Iris pigment epithelial cell (primary cell): ENCODE results near the gene B3GAT1.

Experiments
- DNase-seq: peaks from one replicate; pipeline ENCODE4 v3.0.0-alpha.2; 2011; ENCODE audit warnings: low read depth

B3GAT1 gene

DNA sequence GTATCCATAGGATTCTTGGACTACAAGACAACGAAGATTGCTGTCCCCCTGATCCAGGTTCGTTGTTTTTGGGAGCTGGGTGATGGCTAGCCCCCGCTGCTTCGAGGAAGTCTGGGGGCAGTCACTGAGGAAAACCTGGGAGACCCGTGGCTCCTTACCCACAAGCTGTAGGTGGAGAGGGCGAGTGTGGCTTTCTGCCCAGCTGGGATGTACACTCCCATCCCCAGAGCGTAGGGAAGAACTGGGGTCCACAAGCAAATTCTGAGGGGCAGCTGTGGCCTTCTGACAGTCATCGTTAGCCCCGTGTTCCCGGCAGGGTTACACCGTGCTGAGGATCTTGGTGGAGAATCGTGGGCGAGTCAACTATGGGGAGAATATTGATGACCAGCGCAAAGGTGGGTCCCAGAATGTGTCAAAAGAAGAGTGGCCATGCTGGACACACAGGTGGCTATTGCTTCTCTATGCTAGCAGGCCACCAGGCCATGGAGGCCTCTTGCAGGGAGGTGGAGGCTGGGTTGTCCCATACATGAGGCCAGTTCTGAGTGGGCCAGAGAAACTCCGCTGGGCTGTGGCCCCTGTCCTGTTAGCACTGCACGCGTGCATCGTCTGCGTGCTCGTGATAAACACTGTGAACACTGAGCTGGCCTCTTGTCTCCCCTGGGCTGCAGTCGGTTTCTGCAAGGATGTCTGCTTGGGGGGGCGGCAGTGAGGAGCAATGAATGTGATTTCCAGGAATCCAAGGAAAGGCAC lies 40.4 kb downstream of the B3GAT1 start:
- no peak for DNase-seq

DNA sequence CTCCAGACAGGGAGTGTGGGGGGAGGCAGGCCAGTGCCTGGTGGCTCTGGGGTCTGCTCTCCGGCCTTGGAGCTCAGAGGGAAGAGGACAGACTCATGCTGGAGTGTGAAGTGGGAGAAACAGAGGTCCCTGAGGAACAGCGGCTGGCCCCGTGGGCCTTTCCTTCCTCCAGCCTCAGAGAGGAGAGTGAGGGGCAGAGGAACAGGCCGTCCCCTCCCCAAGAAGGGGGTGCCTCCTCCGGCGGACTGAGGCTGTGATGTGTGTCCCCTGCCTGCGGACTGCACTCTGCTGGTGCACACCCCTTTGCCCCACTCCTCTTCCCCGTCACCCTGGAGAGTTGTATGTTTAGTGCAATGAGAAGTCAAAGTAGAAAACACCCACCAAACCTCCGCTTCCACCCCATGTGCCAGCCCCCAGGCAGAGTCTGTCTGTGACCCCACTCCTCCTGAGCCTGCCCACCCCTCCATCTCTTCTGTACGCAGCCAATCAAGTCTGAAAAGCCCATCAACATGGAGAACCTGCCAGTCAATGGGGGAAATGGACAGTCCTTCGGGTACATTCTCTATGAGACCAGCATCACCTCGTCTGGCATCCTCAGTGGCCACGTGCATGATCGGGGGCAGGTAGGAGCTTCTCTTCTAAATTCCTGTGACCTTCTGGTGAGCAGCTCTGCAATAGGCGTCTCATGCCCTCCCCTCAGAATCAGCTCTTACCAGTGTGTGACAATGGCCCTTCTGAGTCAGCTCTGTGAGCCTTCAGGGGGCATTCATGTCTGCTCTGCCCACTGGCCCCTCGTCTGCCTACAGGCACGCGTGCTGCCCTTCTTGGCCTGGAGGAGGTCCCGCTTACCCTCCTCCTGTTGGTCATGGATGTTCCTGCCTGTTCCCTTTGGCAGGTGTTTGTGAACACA lies 41.3 kb downstream of the B3GAT1 start:
- DNase-seq = no peak

DNA sequence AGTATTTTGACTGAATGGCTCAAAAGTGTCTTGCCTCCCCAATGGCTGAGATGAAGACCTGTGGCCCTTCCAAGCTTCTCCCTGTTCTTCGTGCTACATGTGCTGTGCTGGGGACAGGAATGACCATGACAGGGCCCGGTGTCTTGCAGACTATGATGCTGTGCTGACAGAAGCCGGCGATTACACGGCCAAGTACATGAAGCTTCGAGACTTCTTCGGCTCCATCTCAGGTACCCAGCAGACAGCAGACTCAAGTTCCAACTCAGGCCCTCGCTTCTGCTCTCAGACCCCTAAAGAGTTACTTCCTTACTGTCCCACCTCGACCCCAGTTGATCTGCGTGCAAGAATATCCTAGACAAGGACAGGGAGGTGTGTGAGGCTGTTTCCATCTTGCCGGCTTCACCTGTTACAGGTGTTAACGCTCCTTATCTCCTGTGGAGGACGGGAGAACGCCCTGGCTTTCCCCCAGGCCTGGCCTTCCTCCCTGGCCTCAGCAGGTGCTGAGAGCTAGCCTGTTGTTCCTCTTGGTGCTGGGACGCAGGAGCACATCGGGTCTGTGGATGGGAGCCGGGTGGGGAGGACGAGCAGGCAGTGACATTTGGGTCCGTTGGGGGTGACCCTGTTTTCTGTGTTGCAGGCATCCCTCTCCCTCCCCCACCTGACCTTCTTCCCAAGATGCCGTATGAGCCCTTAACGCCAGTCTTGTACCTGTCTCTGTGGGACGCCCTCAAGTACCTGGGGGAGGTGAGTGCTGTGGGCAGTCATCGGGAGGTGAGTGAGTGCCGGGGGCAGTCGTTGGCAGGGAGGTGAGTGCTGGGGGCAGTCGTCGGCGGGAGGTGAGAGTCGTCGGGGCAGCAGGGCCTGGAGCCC lies 42.2 kb downstream of the B3GAT1 start:
- no peak for DNase-seq

DNA sequence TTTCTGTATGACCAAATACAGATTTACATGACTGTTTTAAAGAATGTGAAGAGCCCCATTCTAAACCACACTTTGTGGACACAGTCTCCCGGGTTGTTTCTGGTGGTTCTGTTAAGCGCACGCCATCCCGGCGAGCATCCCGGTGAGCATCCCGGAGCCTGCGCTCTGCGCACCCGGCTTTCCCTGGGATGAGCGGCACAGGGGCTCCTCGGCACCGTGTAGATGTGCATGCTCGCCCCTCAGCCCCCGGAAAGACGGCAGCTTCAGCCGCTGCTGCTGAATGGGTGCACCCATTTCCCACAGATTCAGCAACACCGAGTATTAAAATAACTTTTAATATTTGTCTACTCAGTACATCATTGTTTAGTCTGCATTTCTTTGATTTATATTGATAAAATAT lies 44.3 kb downstream of the B3GAT1 start:
- DNase-seq = no peak

DNA sequence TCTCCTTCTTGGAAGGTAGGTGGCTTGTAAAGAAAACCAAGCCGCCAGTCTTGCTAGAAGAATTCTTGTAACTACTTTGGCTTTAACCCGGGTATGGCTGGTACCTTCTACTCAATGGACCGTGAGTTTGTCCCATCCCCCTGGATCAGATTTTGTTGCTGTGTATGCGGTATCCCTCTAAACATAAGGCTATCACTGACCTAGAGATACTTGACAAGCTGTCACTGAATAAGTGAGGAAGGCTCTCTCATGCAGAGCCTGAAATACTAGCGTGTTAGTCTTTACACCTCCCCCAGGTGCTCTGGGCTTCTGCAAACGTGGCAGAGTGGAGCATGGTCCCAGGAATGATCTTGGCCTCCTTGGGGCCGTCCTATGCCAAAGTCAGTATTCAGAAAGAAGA lies 45.8 kb downstream of the B3GAT1 start:
- DNase-seq = no peak

DNA sequence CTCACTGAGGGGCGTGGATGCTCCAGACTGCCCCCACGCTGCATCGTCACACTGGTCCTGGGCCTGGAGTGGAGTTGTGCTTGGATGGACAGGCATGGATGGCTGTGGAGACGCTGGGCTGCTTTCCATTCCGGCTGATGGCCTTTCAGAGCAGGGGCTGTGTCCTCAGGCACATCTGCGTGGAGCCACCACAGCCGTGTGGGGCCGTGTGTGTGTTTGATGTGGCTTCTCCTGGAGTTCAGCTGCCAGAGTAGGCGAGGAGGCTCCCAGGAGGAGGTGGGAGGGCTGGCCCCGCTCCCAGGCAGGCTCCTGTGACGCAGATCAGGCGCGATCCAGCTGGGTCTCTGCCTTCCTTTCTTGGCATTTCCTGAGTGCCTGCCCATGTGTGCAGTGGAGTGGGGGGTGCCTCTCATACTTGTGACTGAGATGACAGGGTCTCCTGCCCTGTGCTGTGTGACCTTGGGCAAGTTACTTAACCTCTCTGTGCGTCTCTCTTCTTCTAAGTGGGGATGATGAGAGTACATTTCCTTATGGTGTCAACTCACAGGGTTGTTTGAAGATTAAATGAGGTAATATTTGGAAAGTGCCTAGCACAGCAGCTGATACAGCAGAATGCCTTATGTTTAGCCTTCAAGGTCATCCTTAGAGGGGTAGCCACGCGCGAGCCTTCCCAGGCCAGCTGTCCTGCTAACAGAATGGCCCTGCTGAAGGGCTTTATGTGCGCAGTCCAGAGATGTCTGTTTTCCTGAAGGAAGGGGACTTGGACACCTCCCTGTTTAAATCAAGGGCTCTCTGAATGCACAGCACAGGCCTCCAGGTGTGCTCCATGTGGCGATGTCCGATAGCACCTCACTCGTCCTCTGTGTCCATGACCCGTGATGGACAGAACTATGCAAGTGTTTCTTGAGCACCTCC lies 46.8 kb downstream of the B3GAT1 start:
- DNase-seq = no peak

DNA sequence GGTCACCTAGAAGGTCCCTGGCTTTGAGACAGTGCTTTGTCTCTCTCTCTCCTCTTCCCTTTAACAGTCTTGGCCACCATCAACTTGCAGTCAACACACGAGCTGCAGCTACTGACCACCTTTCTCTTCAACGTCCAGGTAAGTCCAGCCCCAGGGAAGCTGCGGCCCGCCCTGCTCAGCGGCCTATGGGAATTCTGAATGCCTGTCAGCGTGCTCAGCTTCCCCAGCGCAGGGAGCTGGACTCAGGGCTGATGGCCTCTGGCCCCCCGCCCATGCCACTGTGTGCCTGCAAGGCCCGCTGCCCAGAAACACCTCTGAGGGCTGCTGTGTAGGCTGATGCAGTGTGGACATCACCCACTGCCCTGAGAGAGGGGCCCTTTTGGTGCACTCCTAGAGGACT lies 47.8 kb downstream of the B3GAT1 start:
- DNase-seq = no peak

DNA sequence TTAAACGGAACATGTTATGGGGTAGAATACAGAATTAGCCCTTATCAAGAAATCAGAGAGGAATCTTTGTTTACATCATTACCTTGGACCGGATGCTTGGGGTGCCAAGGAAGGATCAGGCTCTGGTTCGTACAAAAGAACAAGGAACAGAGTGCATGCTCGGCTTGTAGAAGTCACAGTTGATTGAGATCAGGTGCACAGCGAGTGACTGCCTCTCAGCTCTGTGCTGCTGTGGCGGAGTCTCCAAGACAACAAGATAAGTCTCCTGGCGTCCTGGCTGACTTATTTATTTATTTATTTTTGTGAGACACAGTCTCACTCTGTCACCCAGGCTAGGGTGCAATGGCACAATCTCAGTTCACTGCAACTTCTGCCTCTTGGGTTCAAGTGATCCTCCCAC lies 48.5 kb downstream of the B3GAT1 start:
- DNase-seq = no peak

DNA sequence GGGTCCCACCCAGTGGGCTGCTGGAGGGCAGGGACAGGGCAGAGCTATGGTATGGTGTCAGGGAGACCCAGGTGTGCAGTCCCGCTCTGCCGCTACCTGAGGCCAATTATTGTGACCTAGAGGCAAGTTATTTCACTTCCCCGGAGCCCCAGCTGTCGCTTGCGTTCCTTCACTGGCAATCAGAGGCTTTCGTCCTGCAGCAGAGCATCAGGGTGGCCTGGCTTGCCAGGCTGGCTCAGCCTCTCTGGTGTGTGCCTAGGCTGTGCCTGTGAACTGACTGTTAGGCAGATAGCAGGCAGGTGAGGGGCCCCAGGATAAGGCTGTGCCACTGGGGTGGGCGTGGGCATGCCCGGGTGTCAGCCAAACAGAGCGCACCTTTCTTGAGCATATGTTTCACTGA lies 48.9 kb downstream of the B3GAT1 start:
- DNase-seq = no peak

DNA sequence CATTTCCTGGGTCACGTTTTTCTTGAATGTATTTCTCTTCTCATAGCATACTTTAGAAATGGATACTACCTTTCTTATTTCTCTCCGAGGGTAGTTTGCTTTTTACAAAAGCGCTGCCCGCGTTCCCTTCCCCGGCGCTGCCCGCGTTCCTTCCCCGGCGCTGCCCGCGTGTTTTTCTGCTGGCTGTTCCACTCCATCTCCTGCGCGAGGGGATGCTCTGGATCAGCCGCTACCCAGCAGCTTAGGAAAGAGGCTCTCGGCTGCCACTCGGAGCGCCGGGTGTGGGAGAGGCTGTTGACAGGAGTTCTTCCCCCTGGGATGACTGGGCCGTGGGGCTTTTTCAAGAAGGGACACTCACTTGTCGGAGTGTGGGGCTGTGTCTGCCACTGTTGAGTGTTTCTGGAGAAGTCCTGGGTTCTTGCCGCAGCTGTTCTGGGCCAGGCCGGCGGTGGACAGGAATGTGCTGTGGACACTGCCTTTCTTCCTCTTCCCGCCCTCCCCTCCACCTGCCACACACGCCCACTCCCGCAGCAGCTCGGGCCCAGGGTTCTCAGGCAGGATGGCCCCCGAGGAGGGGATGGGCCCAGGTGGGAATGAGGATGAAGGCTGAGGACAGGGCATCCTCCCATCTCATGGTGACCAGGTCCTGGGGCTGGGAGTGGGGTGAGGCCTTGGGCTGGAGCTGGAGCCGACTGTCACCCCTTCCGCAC lies 49.7 kb downstream of the B3GAT1 start:
- no peak for DNase-seq

DNA sequence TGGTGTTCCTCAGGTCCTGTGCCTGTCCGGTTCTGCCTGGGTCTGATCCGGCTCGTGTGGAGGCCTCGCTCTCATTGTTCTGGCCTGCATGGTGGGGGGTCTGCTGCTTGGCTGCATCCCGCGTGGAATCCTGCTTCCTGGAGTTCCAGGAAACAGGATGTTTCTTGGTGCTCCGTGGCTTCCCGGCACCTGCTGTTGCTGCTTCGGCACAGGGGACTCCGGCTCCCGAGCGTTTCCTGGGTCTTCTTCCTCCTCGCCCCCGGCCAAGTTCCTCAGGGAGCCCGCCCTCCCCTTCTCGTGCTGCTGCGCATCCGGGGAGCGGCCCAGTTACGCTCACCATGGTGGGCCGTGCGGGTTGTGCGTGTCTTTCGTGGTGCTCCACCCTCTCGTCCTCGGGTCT lies 50.4 kb downstream of the B3GAT1 start:
- DNase-seq = no peak

DNA sequence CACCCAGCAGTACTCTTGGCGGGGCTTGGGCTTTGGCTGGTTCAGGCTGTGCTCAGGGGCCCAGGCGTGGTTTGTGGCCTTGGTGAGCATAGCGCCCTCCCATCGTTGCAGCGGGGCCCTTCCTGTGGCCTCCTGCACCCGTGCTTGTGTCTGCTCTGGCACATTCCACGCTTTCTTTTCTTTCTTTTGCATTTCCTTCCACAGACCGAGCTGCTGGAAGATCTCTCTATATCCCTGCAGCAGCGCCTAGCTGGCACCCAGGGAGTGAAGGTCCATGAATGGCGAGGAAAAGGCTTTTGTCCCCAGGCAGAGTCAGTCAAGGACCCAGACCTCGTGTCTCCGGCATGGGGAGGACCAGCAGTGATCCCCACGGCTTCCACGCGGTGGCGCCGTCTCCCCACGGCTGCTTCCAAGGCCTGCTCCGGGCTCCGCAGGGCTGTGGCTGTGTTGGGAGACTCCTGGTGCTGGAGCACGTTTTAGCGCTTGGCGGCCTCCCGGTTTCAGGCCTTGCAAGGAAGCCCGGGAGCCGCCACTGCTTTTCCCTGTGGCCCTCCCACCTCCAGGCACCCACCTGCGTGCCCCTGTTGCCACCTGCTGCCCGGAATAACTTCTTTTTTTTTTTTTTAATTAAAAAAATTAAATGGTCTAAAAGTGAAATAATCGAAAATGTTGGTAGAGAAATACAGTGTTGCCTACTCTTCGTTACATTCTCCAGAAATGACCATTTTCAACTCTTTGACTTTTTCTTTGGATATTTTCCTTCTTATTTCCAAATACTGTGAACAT lies 51.8 kb downstream of the B3GAT1 start:
- peak; percentile 60 for DNase-seq

DNA sequence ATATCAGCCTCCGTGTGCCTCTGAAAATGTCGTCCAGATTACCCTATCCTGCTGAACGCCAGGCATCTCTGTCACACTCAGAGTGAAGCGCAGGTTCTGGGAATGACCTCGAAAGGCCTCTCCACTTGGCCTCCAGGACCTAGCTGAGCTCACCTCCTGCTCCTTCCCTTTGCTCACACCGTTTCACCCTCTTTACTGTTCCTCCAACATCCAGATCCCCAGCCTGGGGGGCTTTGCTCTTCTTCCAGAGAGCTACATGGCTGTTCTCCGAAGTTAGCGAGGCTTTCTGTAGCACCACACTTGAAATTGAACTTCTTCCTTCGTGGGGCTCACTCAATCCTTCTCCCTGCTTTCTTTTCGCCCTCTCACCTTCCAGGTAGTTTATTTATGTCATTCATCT lies 52.4 kb downstream of the B3GAT1 start:
- DNase-seq = no peak

DNA sequence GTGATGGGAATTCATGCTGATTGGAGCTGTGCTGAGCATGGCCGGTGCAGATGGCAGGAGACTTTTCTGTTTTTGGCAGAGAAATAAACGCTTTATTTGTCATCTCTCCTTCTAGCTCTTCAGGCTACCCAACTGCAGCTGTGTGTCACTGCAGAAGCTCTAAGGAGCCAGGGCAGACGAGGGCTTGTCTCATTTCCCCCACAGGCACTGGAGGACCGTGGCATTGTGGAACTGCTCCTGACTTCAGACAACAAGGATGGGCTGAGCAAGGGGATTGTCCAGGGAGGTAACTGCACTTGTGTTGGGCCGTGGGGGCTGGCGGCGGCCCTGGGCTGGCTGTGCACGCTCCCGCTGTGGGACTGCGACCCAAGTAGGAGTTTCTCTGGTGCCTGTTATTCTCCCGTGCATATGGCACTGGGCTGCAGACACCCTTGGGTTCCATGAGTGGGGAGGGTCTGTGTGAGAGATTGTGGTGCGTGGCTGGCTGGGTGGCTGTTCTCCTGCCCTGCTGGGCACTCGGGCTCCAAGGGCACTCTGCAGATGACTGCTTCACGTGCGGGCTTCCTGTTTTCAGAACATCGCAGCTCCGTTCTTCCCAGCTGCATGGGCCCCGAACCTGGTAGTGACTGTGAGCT lies 53.1 kb downstream of the B3GAT1 start:
- DNase-seq = no peak

DNA sequence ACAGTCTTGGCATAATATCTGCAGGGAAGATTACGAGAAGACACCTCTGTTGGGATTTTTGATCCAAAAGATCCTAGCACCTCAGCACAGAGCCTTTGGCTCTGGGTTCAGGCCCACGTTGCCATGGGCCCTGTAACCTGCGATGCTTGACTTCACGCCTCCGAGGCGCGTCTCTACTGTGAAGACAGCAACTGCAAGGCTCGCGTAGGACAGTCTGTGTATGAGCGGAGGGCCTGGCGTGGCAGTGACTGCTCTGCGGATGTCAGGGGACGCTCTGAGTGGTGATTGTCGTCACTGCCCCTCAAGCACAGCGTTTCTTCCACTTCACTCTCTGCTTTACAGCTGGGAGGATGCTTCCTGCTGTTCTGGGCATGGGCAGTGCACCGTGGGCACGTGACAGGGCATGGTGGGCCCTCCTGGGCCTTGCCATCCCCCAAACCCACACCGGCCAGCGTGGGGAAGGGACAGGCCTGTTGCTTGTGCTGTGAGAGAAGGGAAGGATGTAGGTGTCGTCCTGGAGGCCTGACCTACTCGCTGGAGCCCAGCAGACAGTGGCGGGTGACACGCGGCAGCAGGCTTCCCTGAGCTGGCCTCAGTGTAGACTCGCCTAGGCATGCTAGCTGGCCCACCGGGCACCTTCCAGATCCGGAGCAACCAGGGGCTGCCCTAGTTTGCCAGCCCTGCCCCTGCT lies 53.7 kb downstream of the B3GAT1 start:
- no peak for DNase-seq

DNA sequence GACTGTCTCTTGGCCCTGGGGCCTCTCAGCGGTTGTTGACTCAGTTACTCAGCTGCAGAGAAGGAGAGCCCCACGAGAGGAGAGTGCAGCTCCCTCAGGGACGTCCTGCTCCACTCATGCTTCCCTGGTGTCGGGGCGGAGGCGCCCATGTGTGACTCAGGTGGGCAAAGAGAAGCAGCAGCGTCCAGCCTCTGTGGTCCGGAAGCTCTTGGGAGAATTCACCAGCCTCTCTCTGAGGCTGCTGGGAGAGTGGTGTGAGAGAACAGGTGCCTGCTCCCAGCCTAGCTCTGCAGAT lies 54.5 kb downstream of the B3GAT1 start:
- no peak for DNase-seq

DNA sequence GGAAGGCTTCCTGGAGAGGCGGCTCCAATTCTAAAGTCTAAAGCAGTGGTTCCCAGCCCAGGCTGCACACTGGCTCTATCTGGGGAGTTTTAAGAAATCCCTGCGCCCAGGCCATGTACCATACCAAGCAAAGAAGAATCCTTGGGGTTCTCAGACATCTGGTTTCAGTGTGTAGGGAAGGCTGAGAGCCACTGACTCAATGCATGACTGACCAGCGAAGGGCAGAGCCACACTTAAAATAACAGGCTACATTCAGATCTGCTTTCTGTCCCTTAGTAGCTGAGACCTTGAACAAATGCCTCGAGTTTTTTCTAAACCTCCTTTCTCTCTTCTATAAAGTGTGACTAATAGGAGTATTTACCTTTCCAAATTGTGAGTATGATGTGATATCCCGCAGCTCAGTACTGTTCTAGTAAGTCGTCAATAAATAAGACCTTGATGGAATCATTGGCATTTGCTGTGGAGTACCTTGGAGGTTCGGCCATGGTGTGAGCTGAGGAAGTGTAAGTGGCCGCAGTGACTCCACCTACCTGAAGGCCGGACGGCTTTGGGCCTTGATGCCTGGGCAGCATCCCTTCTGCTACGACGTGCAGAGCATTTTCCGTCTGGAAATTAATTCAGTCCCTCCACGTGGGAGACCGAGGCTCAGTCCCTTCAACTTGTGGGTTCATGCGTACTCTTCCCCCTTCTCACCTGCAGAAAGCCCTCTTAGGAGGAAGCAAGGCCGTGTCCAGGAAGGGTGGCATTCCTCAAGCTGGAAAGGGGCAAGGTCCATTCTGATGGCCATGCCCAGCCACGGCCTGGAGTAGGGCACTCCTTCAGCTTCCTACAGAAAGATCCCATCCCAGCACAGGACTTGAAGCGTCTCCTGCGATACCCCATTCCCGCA lies 55.1 kb downstream of the B3GAT1 start:
- DNase-seq = no peak

DNA sequence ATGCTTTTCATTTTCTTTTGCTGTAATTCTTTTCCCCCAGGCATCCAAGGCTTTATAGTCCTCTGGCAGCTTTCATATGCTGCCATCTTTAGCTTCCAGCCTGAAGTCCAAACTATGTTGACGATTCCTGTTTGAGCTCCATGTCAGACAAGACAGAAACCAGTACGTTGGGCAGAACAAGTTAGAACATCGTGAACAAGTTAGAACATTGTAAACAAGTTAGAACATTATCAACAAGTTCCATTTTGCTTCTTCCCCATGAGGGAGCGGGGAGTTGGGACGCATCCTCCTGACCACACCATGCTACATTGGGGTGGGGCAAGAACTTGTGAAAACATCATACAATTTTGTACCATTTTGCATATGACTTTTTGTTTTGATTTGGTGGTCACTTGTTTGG lies 56.4 kb downstream of the B3GAT1 start:
- DNase-seq = no peak
